Fibroblast of skin of left quadriceps (primary cell): ENCODE results near the gene MPO.

Source experiments
- DNase-seq, 2 experiments: peaks; one replicate each; pipeline ENCODE4 v3.0.0-alpha.2; 2013; ENCODE audit warnings: low read depth in 2 of 2

MPO gene

GRCh38 chr17:58280480-58281217 is at the start of gene MPO:
Gene MPO (minus strand): TSS chr17:58280935. CDS start chr17:58280758, 177 bp downstream.
- DNase-seq: no peak

- no peak for DNase-seq
Observed at GRCh38 chr17:58329810-58330537, 49.2 kb upstream of the MPO start.

- DNase-seq: no peak
Observed at GRCh38 chr17:58329035-58329809, 48.5 kb upstream of the MPO start.

GRCh38 chr17:58328195-58329034 is 47.7 kb upstream of the MPO start, which contains the start of gene TSPOAP1:
Gene TSPOAP1 (minus strand): TSS chr17:58328795. CDS start chr17:58327920, 875 bp downstream.
- no peak for DNase-seq

- no peak for DNase-seq
Observed at GRCh38 chr17:58327363-58328194, 46.8 kb upstream of the MPO start.

GRCh38 chr17:58326609-58327362 is 46.1 kb upstream of the MPO start:
- DNase-seq: no peak

- DNase-seq: no peak
Observed at GRCh38 chr17:58325976-58326468, 45.3 kb upstream of the MPO start.

- no peak for DNase-seq
Observed at GRCh38 chr17:58325289-58325726, 44.6 kb upstream of the MPO start.

- DNase-seq: no peak
Observed at GRCh38 chr17:58324409-58325288, 43.9 kb upstream of the MPO start.

- DNase-seq: no peak
Observed at GRCh38 chr17:58324056-58324408, 43.3 kb upstream of the MPO start.

GRCh38 chr17:58323366-58324055 is 42.8 kb upstream of the MPO start:
- DNase-seq: no peak

GRCh38 chr17:58322581-58323185 is 41.9 kb upstream of the MPO start:
- DNase-seq: no peak

GRCh38 chr17:58321571-58322525 is 41.1 kb upstream of the MPO start:
- DNase-seq: no peak

GRCh38 chr17:58320570-58321323 is 40.0 kb upstream of the MPO start:
- no peak for DNase-seq

GRCh38 chr17:58320163-58320558 is 39.4 kb upstream of the MPO start:
- DNase-seq: no peak
